PC-3 (cell line): ENCODE results near the gene PARP12. TPM values are rescaled to one million over a fixed set of nuclear protein-coding genes. Genes with fewer than 3 reads are reported as not detected.

Experiments used
- ATAC-seq: fragments of 200-7000 bp; cut with Tn5 transposase; 2 replicates; pipeline ENCODE4 v1.9.1; 2020; ENCODE audit warnings: mild to moderate bottlenecking, moderate library complexity
- BruUV-seq: library from RNA; stranded (reverse); fragments of 400-500 nt; replicated peaks from 2 replicates; lab custom pipeline; 2021; lab: Mats Ljungman, UMichigan
- CTCF ChIA-PET: fragments of 300-600 bp; sonication (Branson Sonifier 250); formaldehyde crosslinking; loops from one replicate; lab custom pipeline; 2022; ENCODE audit warnings: antibody characterized with exemption; lab: Charles Lee
- POLR2A ChIA-PET: fragments of 300-600 bp; sonication (Branson Sonifier 250); formaldehyde crosslinking; loops from one replicate; lab custom pipeline; 2022; ENCODE audit warnings: antibody characterized with exemption; ENCODE audit not compliant: unreplicated experiment; lab: Charles Lee
- DNase-seq: peaks from one replicate; pipeline ENCODE4 v3.0.0-alpha.2; 2015
- H2AFZ ChIP-seq: fragments of 300-600 bp; sonication (generic); 2 replicates; pipeline ENCODE4 v1.6.0; 2016; ENCODE audit warnings: antibody characterized with exemption, low read length
- H3F3A ChIP-seq: fragments of 300-600 bp; sonication (generic); one replicate; pipeline ENCODE4 v1.6.0; 2017; ENCODE audit warnings: antibody characterized with exemption, low read length, control low read depth, mild to moderate bottlenecking; ENCODE audit not compliant: unreplicated experiment
- H3K27ac ChIP-seq: fragments of 300-600 bp; sonication (generic); 2 replicates; pipeline ENCODE4 v1.5.1; 2016; ENCODE audit warnings: mild to moderate bottlenecking, low read length
- H3K27me3 ChIP-seq: fragments of 300-600 bp; sonication (generic); 2 replicates; pipeline ENCODE4 v1.6.1; 2016; ENCODE audit warnings: low read length, mixed read lengths
- H3K36me3 ChIP-seq: fragments of 300-600 bp; sonication (generic); 2 replicates; pipeline ENCODE4 v1.6.1; 2016; ENCODE audit warnings: low read depth, mixed run types, low read length, mixed read lengths
- H3K4me1 ChIP-seq: fragments of 300-600 bp; sonication (generic); 2 replicates; pipeline ENCODE4 v1.5.1; 2016; ENCODE audit warnings: low read length; ENCODE audit not compliant: insufficient read depth
- H3K4me2 ChIP-seq: fragments of 300-600 bp; sonication (generic); 2 replicates; pipeline ENCODE4 v1.6.0; 2016; ENCODE audit warnings: low read length
- H3K4me3 ChIP-seq: fragments of 300-600 bp; sonication (generic); 2 replicates; pipeline ENCODE4 v1.5.1; 2016; ENCODE audit warnings: mild to moderate bottlenecking, low read length, mixed read lengths
- H3K79me2 ChIP-seq: fragments of 300-600 bp; sonication (generic); 2 replicates; pipeline ENCODE4 v1.6.1; 2017; ENCODE audit warnings: low read length, mixed read lengths
- H3K9ac ChIP-seq: fragments of 300-600 bp; sonication (generic); 2 replicates; pipeline ENCODE4 v1.6.0; 2016; ENCODE audit warnings: mild to moderate bottlenecking, low read length
- H3K9me2 ChIP-seq: fragments of 300-600 bp; sonication (generic); replicated peaks from 2 replicates; pipeline ENCODE4 v1.6.1; 2016; ENCODE audit warnings: mixed run types, low read length, mixed read lengths
- H3K9me3 ChIP-seq: fragments of 300-600 bp; sonication (generic); 2 replicates; pipeline ENCODE4 v1.6.1; 2016; ENCODE audit warnings: low read length, mixed read lengths
- H4K20me1 ChIP-seq: fragments of 300-600 bp; sonication (generic); 2 replicates; pipeline ENCODE4 v1.6.1; 2016; ENCODE audit warnings: low read length, mixed read lengths
- CTCF ChIP-seq: fragments of 300-600 bp; sonication (generic); conservative IDR thresholded peaks from 2 replicates; pipeline ENCODE4 v1.5.1; 2017; ENCODE audit warnings: antibody characterized with exemption, low read depth, mild to moderate bottlenecking, low read length
- EZH2 ChIP-seq: fragments of 300-600 bp; sonication (generic); IDR thresholded peaks from one replicate; pipeline ENCODE4 v1.6.1; 2017; ENCODE audit warnings: antibody characterized with exemption, mild to moderate bottlenecking, low read length; ENCODE audit not compliant: unreplicated experiment
- EZH2phosphoT487 ChIP-seq: fragments of 300-600 bp; sonication (generic); IDR thresholded peaks from 2 replicates; pipeline ENCODE4 v1.6.1; 2018; ENCODE audit warnings: mild to moderate bottlenecking, antibody characterized with exemption, low read length, borderline replicate concordance
- intact Hi-C: fragments of 100-400 bp; cut with micrococcal nuclease; formaldehyde crosslinking; loops from 2 replicates; pipeline ENCODE4 v1.9.0; 2023
- total RNA-seq: library from RNA; depleted of rRNA; stranded (reverse); fragments of >200 nt; gene quantifications from 2 replicates; pipeline ENCODE4 v1.2.3, GENCODE V29; 2014

The PARP12 gene
- total RNA-seq, 1 experiment from 2014 or later = 28.1 TPM

GRCh38 chr7:139981511-139981895, 81.2 kb downstream of the PARP12 start:
- TF ChIP-seq EZH2phosphoT487 (no peak), EZH2 (no peak), CTCF (no peak)
- ChIA-PET POLR2A (no interaction called here), CTCF (no interaction called here)
- no peaks in the 10 kb centered on the region for H3K36me3 ChIP-seq
- H4K20me1 ChIP-seq = no peaks in the 10 kb centered on the region
- H3F3A ChIP-seq = no peaks in the 10 kb centered on the region
- DNase-seq (no peak), ATAC-seq (no peak)
- no peaks in the 10 kb centered on the region for H3K9me3 ChIP-seq
- H3K4me2 ChIP-seq = no peak overlapping the region
- H3K4me1 ChIP-seq = no peaks in the 10 kb centered on the region
- no peaks in the 10 kb centered on the region for H3K27me3 ChIP-seq
- H3K27ac ChIP-seq = no peak overlapping the region
- no peaks in the 10 kb centered on the region for H3K9me2 ChIP-seq
- no peak overlapping the region for H2AFZ ChIP-seq
- intact Hi-C loops = no loop called here
- H3K4me3 ChIP-seq = no peak overlapping the region
- no peak overlapping the region for H3K9ac ChIP-seq
- no peaks in the 10 kb centered on the region for H3K79me2 ChIP-seq
- no TSS peak for BruUV-seq

GRCh38 chr7:139976838-139977656, 85.7 kb downstream of the PARP12 start:
- TF ChIP-seq EZH2phosphoT487 (no peak), EZH2 (no peak), CTCF (no peak)
- no peaks in the 10 kb centered on the region for H3K27me3 ChIP-seq
- ATAC-seq (no peak), DNase-seq (no peak)
- H3K4me1 ChIP-seq = no peaks in the 10 kb centered on the region
- no peaks in the 10 kb centered on the region for H3K36me3 ChIP-seq
- H2AFZ ChIP-seq = no peak overlapping the region
- ChIA-PET POLR2A (no interaction called here), CTCF (no interaction called here)
- no peaks in the 10 kb centered on the region for H3K9me2 ChIP-seq
- no peak overlapping the region for H3K4me3 ChIP-seq
- no peaks in the 10 kb centered on the region for H3K79me2 ChIP-seq
- H3K4me2 ChIP-seq = no peak overlapping the region
- intact Hi-C loops = no loop called here
- BruUV-seq = no TSS peak
- H3K27ac ChIP-seq = no peak overlapping the region
- no peaks in the 10 kb centered on the region for H4K20me1 ChIP-seq
- H3K9ac ChIP-seq = no peak overlapping the region
- H3K9me3 ChIP-seq = no peaks in the 10 kb centered on the region
- no peaks in the 10 kb centered on the region for H3F3A ChIP-seq

GRCh38 chr7:139976055-139976837, 86.5 kb downstream of the PARP12 start:
- no peaks in the 10 kb centered on the region for H3K27me3 ChIP-seq
- POLR2A ChIA-PET = no interaction called here
- H3K4me2 ChIP-seq = no peak overlapping the region
- no peak overlapping the region for H2AFZ ChIP-seq
- no peaks in the 10 kb centered on the region for H3F3A ChIP-seq
- H3K4me1 ChIP-seq = no peaks in the 10 kb centered on the region
- intact Hi-C loops = no loop called here
- no peaks in the 10 kb centered on the region for H3K9me2 ChIP-seq
- no peaks in the 10 kb centered on the region for H3K79me2 ChIP-seq
- no peak for DNase-seq
- CTCF ChIA-PET = no interaction called here
- no peaks in the 10 kb centered on the region for H4K20me1 ChIP-seq
- no peak overlapping the region for H3K4me3 ChIP-seq
- no peak overlapping the region for H3K27ac ChIP-seq
- no peak overlapping the region for H3K9ac ChIP-seq
- TF ChIP-seq EZH2phosphoT487 = no peak
- ATAC-seq = no peak
- no peaks in the 10 kb centered on the region for H3K36me3 ChIP-seq
- H3K9me3 ChIP-seq = no peaks in the 10 kb centered on the region
- BruUV-seq = no TSS peak
